Measurements from ENCODE around the gene ACVR1B. TPM values are rescaled to one million over a fixed set of nuclear protein-coding genes. Genes with fewer than 3 reads are reported as not detected.

Gene ACVR1B
- total RNA-seq, 3 donors from 2014 or later (not counting 1 experiment from before 2014, with no cell fraction given), result 5.9 to 9.6 (median 6.6) TPM

DNA sequence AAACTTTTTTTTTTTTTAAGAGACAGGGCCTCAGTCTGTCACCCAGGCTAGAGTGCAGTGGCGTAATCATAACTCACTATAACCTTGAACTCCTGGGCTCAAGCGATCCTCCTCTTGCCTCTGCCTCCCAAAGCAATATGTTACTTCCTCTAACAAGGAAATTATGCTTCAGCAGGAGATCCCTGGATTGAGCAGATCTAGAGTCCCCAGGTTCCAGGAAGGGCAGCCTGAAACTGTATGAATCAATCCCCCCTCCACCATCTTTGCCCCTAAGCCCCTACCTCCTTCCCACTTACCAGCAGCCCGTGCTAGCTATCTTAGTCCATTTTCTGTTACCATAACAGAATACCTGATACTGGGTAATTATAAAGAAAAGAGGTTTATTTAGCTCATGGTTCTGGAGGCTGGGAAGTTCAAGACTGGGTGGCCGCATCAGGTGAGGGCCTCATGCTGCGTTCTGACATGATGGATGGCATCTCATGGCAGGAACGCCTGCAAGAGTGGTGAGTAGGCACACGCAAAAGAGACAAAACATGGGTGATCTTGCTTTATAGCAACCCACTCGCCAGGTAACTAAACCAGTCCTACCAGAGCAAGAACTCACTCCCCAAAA lies 60.2 kb downstream of the ACVR1B start:
- peaks cover 3% of the 10 kb centered on the region for H3K36me3 ChIP-seq (ENCODE audit: control insufficient read depth, insufficient read depth, low read length)
- Mint-ChIP-seq H3K36me3 (no peaks in the 10 kb centered on the region), H3K4me3 (no peak overlapping the region), H3K9me3 (no peaks in the 10 kb centered on the region), H3K27ac (peak overlapping the region in 1 of 2 donors; percentile 48), H3K27me3 (ENCODE audit: low read depth in 2 of 2) (no peaks in the 10 kb centered on the region), H3K4me1 (peaks cover 14 to 18% of the 10 kb centered on the region in 2 donors)
- H3K9me3 ChIP-seq (ENCODE audit: control insufficient read depth, insufficient read depth, low read length), result no peaks in the 10 kb centered on the region
- 95% methylated on average over 7 of the region's 8 CpGs for WGBS (ENCODE audit: insufficient coverage)
- TF ChIP-seq, protein P1, sequence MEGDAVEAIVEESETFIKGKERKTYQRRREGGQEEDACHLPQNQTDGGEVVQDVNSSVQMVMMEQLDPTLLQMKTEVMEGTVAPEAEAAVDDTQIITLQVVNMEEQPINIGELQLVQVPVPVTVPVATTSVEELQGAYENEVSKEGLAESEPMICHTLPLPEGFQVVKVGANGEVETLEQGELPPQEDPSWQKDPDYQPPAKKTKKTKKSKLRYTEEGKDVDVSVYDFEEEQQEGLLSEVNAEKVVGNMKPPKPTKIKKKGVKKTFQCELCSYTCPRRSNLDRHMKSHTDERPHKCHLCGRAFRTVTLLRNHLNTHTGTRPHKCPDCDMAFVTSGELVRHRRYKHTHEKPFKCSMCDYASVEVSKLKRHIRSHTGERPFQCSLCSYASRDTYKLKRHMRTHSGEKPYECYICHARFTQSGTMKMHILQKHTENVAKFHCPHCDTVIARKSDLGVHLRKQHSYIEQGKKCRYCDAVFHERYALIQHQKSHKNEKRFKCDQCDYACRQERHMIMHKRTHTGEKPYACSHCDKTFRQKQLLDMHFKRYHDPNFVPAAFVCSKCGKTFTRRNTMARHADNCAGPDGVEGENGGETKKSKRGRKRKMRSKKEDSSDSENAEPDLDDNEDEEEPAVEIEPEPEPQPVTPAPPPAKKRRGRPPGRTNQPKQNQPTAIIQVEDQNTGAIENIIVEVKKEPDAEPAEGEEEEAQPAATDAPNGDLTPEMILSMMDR (IDR thresholded peaks at IDR 0.05), result no peak
- H3K4me3 ChIP-seq (ENCODE audit: low read length), result no peak overlapping the region
- intact Hi-C loops (cut with micrococcal nuclease), result no loop called here
- H3K27ac ChIP-seq (ENCODE audit: low read length), result no peak overlapping the region
- DNase-seq, result no peak
- H3K27me3 ChIP-seq (ENCODE audit: control insufficient read depth, insufficient read depth, low read length), result no peaks in the 10 kb centered on the region
- ATAC-seq, result no peak
- H3K4me1 ChIP-seq (ENCODE audit: control insufficient read depth, insufficient read depth, low read length), result peaks cover 16% of the 10 kb centered on the region

DNA sequence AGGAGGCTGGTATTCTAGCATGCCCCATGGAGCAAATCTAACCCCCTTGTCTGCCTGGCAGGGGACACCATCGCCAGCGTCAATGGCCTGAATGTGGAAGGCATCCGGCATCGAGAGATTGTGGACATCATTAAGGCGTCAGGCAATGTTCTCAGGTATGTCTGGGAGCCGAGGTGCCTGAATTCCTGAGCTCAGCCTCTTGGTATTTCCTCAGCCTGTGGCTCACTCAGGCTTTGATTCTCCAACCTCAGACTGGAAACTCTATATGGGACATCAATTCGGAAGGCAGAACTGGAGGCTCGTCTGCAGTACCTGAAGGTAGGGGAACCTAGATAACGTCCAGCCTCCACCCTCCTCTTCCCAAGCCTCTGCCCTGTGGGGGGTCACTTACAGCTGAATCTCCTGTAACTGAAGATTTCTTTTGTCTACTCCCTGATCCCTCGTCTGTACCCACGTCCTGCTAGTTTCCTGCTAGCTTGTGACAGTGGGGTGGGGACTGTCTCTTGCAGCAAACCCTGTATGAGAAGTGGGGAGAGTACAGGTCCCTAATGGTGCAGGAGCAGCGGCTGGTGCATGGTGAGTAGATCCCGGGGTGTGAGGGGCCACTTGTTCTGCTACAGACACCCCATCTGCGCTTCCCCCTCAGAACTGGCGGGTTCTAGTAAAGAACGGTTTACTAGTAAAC lies 62.3 kb downstream of the ACVR1B start:
- peaks cover under 1 to 1% of the 10 kb centered on the region in 2 donors for H3K4me1 Mint-ChIP-seq
- Histone ChIP-seq H3K9me3 (ENCODE audit: control insufficient read depth, insufficient read depth, low read length) (no peaks in the 10 kb centered on the region), H3K4me1 (ENCODE audit: control insufficient read depth, insufficient read depth, low read length) (no peaks in the 10 kb centered on the region), H3K4me3 (ENCODE audit: low read length) (no peak overlapping the region), H3K36me3 (ENCODE audit: control insufficient read depth, insufficient read depth, low read length) (peaks cover 3% of the 10 kb centered on the region), H3K27ac (ENCODE audit: low read length) (no peak overlapping the region), H3K27me3 (ENCODE audit: control insufficient read depth, insufficient read depth, low read length) (no peaks in the 10 kb centered on the region)
- H3K36me3 Mint-ChIP-seq, result no peaks in the 10 kb centered on the region
- no peaks in the 10 kb centered on the region for H3K9me3 Mint-ChIP-seq
- TF ChIP-seq, protein P1 (IDR thresholded peaks at IDR 0.05), result no peak
- 87% methylated on average over 16 of the region's 16 CpGs for WGBS (ENCODE audit: insufficient coverage)
- peak overlapping the region; percentile 13 to 73 for H3K27ac Mint-ChIP-seq
- DNase-seq, result peak in 1 of 2 donors; percentile 23
- intact Hi-C loops (cut with micrococcal nuclease), result no loop called here
- no peaks in the 10 kb centered on the region for H3K27me3 Mint-ChIP-seq (ENCODE audit: low read depth in 2 of 2)
- peak overlapping the region; percentile 56 for H3K4me3 Mint-ChIP-seq
- ATAC-seq, result peak in 1 of 3 donors; percentile 2

DNA sequence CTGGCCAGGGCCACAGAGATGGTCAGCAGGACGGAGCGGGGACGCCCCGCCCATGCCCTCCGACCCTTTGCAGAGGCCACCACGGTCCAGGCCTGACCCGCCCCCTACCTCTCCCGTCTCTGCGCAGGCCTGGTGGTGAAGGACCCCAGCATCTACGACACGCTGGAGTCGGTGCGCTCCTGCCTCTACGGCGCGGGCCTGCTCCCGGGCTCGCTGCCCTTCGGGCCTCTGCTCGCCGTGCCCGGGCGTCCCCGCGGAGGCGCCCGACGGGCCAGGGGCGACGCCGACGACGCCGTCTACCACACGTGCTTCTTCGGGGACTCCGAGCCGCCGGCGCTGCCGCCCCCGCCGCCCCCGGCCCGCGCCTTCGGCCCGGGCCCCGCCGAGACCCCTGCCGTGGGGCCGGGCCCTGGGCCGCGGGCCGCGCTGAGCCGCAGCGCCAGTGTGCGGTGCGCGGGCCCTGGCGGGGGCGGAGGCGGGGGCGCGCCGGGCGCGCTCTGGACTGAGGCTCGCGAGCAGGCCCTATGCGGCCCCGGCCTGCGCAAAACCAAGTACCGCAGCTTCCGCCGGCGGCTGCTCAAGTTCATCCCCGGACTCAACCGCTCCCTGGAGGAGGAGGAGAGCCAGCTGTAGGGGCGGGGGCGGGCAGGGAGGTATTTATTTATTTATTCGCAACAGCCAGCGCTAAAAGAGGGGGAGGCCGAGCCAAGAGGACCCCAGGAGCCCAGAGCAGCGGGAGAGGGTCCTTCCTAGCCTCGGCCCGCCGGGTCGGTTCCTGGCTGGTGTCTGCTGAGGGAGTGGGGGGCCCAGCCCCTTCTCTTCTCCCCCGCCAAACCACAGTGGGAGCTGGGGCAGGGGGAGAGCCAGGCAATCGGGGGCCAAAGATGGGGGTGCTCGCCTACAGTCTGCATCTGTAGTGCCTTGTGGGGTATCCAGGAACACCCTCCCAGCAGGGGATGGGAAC lies 63.4 kb downstream of the ACVR1B start:
- Histone ChIP-seq H3K9me3 (ENCODE audit: control insufficient read depth, insufficient read depth, low read length) (no peaks in the 10 kb centered on the region), H3K4me3 (ENCODE audit: low read length) (no peak overlapping the region), H3K27me3 (ENCODE audit: control insufficient read depth, insufficient read depth, low read length) (no peaks in the 10 kb centered on the region), H3K36me3 (ENCODE audit: control insufficient read depth, insufficient read depth, low read length) (peaks cover 3% of the 10 kb centered on the region), H3K4me1 (ENCODE audit: control insufficient read depth, insufficient read depth, low read length) (no peaks in the 10 kb centered on the region), H3K27ac (ENCODE audit: low read length) (no peak overlapping the region)
- DNase-seq, result peak in 1 of 2 donors; percentile 12
- Mint-ChIP-seq H3K27ac (peak overlapping the region in 1 of 2 donors; percentile 85), H3K36me3 (no peaks in the 10 kb centered on the region), H3K27me3 (ENCODE audit: low read depth in 2 of 2) (no peaks in the 10 kb centered on the region), H3K4me3 (no peak overlapping the region), H3K4me1 (peaks cover 0 to under 1% of the 10 kb centered on the region in 2 donors), H3K9me3 (no peaks in the 10 kb centered on the region)
- 95% methylated on average over 93 of the region's 93 CpGs for WGBS (ENCODE audit: insufficient coverage)
- peak in 2 of 3 donors; percentile 1 to 2 for ATAC-seq
- intact Hi-C loops (cut with micrococcal nuclease), result no loop called here
- TF ChIP-seq, protein P1 (IDR thresholded peaks at IDR 0.05), result no peak
